Keratinocyte (primary cell): Measurements from ENCODE around the gene DGKZ.

Experiments used
- CTCF ChIP-seq, 3 experiments: IDR thresholded peaks in 1 of 3; conservative IDR thresholded peaks in 1 of 3; optimal IDR thresholded peaks in 1 of 3; 2 replicates in 2 of 3; 3 replicates in 1 of 3; pipeline versions ENCODE3 to v1.5.1; 2011; ENCODE audit warnings: low read length in 3 of 3, mild to moderate bottlenecking in 3 of 3, moderate library complexity in 2 of 3, control low read depth in 1 of 3, inconsistent platforms in 1 of 3; ENCODE audit not compliant: insufficient read depth in 2 of 3; ENCODE audit errors: extremely low read depth in 1 of 3
- EZH2 ChIP-seq: IDR thresholded peaks from one replicate; pipeline ENCODE4 v1.6.1; 2012; ENCODE audit warnings: inconsistent platforms, mild to moderate bottlenecking, low read length, moderate library complexity

- TF ChIP-seq CTCF (optimal IDR thresholded peaks at IDR 0.05 in 1 of 3, IDR thresholded peaks at IDR 0.05 in 1 of 3, conservative IDR thresholded peaks at IDR 0.05 in 1 of 3; ENCODE audit: extremely low read depth in 1 of 3, insufficient read depth in 2 of 3, low read length in 3 of 3) (no peak), EZH2 (no peak)
Measured at GRCh38 chr11:46356924-46357482, 9.7 kb downstream of the DGKZ start.
